GM23248 (cell line): ENCODE data around the gene TBCEL. TPM values are rescaled to one million over a fixed set of nuclear protein-coding genes. Genes with fewer than 3 reads are reported as not detected.

ENCODE experiments used
- DNase-seq: peaks from one replicate; pipeline ENCODE4 v3.0.0-alpha.2; 2015
- H2AFZ ChIP-seq: fragments of 200-600 bp; sonication (generic); 2 replicates; pipeline ENCODE4 v1.6.1; 2016; ENCODE audit warnings: antibody characterized with exemption
- H3F3A ChIP-seq: fragments of 200-600 bp; sonication (generic); 2 replicates; pipeline ENCODE4 v1.6.1; 2016; ENCODE audit warnings: mild to moderate bottlenecking, antibody characterized with exemption, mixed run types; ENCODE audit not compliant: insufficient read depth
- H3K27ac ChIP-seq: fragments of 200-600 bp; sonication (generic); 2 replicates; pipeline ENCODE4 v1.5.1; 2016; ENCODE audit warnings: mild to moderate bottlenecking
- H3K27me3 ChIP-seq: fragments of 200-600 bp; sonication (generic); replicated peaks from 2 replicates; pipeline ENCODE4 v1.6.1; 2016; ENCODE audit warnings: mild to moderate bottlenecking; ENCODE audit not compliant: insufficient read depth
- H3K36me3 ChIP-seq: fragments of 200-600 bp; sonication (generic); 2 replicates; pipeline ENCODE4 v1.6.1; 2016; ENCODE audit warnings: low read depth, mild to moderate bottlenecking
- H3K4me1 ChIP-seq: fragments of 200-600 bp; sonication (generic); 2 replicates; pipeline ENCODE4 v1.6.1; 2016; ENCODE audit warnings: mild to moderate bottlenecking; ENCODE audit not compliant: insufficient read depth
- H3K4me2 ChIP-seq: fragments of 200-600 bp; sonication (generic); one replicate; pipeline ENCODE4 v1.6.1; 2016; ENCODE audit warnings: mild to moderate bottlenecking; ENCODE audit not compliant: unreplicated experiment
- H3K4me3 ChIP-seq: fragments of 200-600 bp; sonication (generic); 2 replicates; pipeline ENCODE4 v1.5.1; 2016; ENCODE audit warnings: mild to moderate bottlenecking
- H3K79me2 ChIP-seq: fragments of 200-600 bp; sonication (generic); 2 replicates; pipeline ENCODE4 v1.6.1; 2016; ENCODE audit warnings: mild to moderate bottlenecking; ENCODE audit not compliant: insufficient read depth
- H3K9ac ChIP-seq: fragments of 200-600 bp; sonication (generic); 2 replicates; pipeline ENCODE4 v1.6.1; 2016; ENCODE audit warnings: mild to moderate bottlenecking
- H3K9me2 ChIP-seq: fragments of 200-600 bp; sonication (generic); 2 replicates; pipeline ENCODE4 v1.6.1; 2016; ENCODE audit warnings: mixed run types, mild to moderate bottlenecking, moderate library complexity; ENCODE audit not compliant: insufficient read depth
- H3K9me3 ChIP-seq: fragments of 200-600 bp; sonication (generic); one replicate; pipeline ENCODE4 v1.6.1; 2017; ENCODE audit warnings: low read depth
- H4K20me1 ChIP-seq: fragments of 200-600 bp; sonication (generic); 2 replicates; pipeline ENCODE4 v1.6.0; 2016; ENCODE audit not compliant: insufficient read depth
- EZH2 ChIP-seq: fragments of 200-600 bp; sonication (generic); IDR thresholded peaks from 2 replicates; pipeline ENCODE4 v1.6.1; 2018; ENCODE audit warnings: antibody characterized with exemption, mild to moderate bottlenecking; ENCODE audit not compliant: insufficient read depth, poor library complexity, severe bottlenecking
- EZH2phosphoT487 ChIP-seq: fragments of 200-600 bp; sonication (generic); IDR thresholded peaks from 2 replicates; pipeline ENCODE4 v1.6.1; 2018; ENCODE audit warnings: antibody characterized with exemption, moderate library complexity, mild to moderate bottlenecking, low read depth; ENCODE audit not compliant: insufficient read depth
- WGBS, 2 experiments: methylation state at CpG; one replicate each; pipeline ENCODE4 v1.1.6; 2015 to 2017; ENCODE audit warnings: low lambda C conversion rate in 2 of 2, low coverage in 1 of 2; ENCODE audit errors: missing lambda C conversion rate in 2 of 2; 5-methylcytosine and 5-hydroxymethylcytosine counted together
- in situ Hi-C: fragments of 300-500 bp; cut with MboI; formaldehyde crosslinking; loops from 2 replicates; pipeline ENCODE4 v1.15.0; 2020
- polyA plus RNA-seq: library from polyadenylated mRNA; unstranded; fragments of >200 nt; fragmentation: Nextera tagmentation; extraction: Ambion mirVana; gene quantifications from 2 replicates; pipeline ENCODE4 v1.2.1, GENCODE V29; 2016
- total RNA-seq: library from RNA; depleted of rRNA; stranded (reverse); fragments of >200 nt; shearing (Covaris generic); gene quantifications from 2 replicates; pipeline ENCODE4 v1.2.3, GENCODE V29; 2014; rRNA removed

Gene TBCEL
- total and polyA plus RNA-seq, 2 experiments from 2014 or later: 13.0 to 27.9 TPM

DNA sequence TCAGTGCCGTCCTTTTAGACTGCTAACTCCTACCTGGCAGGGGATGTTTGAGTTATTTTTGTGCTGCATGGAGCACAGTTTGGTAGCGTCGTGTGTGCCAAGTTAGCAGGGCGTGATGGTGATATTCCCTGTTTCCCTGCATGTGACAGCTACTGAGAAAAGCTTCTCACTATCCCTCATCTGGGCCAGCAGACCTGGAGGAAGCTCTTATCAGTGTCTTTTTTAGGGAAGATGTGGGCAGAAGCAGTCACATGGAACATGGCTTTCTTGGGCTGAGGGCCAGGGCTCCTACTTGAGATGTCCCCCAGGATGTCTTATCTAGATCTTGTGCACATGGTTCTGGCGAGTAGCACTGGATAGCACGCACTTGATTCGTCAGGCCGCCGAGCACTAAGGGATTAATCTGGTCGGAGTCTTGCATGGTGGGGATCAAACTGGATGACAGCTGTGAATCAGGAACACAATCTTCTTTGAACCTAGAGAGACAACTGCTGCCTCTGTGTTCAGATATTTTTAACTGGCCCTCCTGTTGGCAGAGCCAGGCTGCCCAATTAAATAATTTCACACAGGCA, 110.9 kb downstream of the TBCEL start:
- Histone ChIP-seq H3K4me1 (peaks cover 6% of the 10 kb centered on the region; the same call in 1 of the 2 replicates), H4K20me1 (no peaks in the 10 kb centered on the region), H2AFZ (no peak overlapping the region), H3K9me3 (no peaks in the 10 kb centered on the region), H3F3A (peaks cover 6% of the 10 kb centered on the region; the same call in 1 of the 2 replicates), H3K27ac (no peak overlapping the region), H3K79me2 (no peaks in the 10 kb centered on the region), H3K4me2 (no peak overlapping the region), H3K4me3 (no peak overlapping the region), H3K36me3 (no peaks in the 10 kb centered on the region), H3K27me3 (no peaks in the 10 kb centered on the region), H3K9ac (no peak overlapping the region), H3K9me2 (no peaks in the 10 kb centered on the region)
- TF ChIP-seq EZH2 (no peak), EZH2phosphoT487 (no peak)
- DNase-seq: no peak
- 78 to 82% methylated on average over 10 of the region's 10 CpGs for WGBS, 2 experiments
- in situ Hi-C loops: no loop called here

- Histone ChIP-seq H3K27me3 (no peaks in the 10 kb centered on the region), H4K20me1 (no peaks in the 10 kb centered on the region), H3F3A (no peaks in the 10 kb centered on the region), H3K36me3 (no peaks in the 10 kb centered on the region), H3K4me3 (no peak overlapping the region), H2AFZ (no peak overlapping the region), H3K4me1 (no peaks in the 10 kb centered on the region), H3K9me3 (no peaks in the 10 kb centered on the region), H3K9ac (no peak overlapping the region), H3K4me2 (no peak overlapping the region), H3K79me2 (no peaks in the 10 kb centered on the region), H3K27ac (no peak overlapping the region), H3K9me2 (no peaks in the 10 kb centered on the region)
- no peak for DNase-seq
- 82 to 85% methylated on average over 11 of the region's 11 CpGs for WGBS, 2 experiments
- in situ Hi-C loops: no loop called here
- TF ChIP-seq EZH2 (no peak), EZH2phosphoT487 (no peak)
These were observed 113.1 kb downstream of the TBCEL start for GRCh38 chr11:121137005-121137404.

- no peaks in the 10 kb centered on the region for H3K9me3 ChIP-seq
- H3K4me3 ChIP-seq: no peak overlapping the region
- no peaks in the 10 kb centered on the region for H3K4me1 ChIP-seq
- no peaks in the 10 kb centered on the region for H3K9me2 ChIP-seq
- no peaks in the 10 kb centered on the region for H3F3A ChIP-seq
- in situ Hi-C loops: no loop called here
- no peak overlapping the region for H2AFZ ChIP-seq
- 79 to 83% methylated on average over 5 of the region's 5 CpGs for WGBS, 2 experiments
- H3K4me2 ChIP-seq: no peak overlapping the region
- H3K36me3 ChIP-seq: no peaks in the 10 kb centered on the region
- H3K27me3 ChIP-seq: no peaks in the 10 kb centered on the region
- no peaks in the 10 kb centered on the region for H3K79me2 ChIP-seq
- TF ChIP-seq EZH2 (no peak), EZH2phosphoT487 (no peak)
- no peak for DNase-seq
- no peak overlapping the region for H3K27ac ChIP-seq
- H4K20me1 ChIP-seq: no peaks in the 10 kb centered on the region
- H3K9ac ChIP-seq: no peak overlapping the region
These were observed 114.4 kb downstream of the TBCEL start for GRCh38 chr11:121138259-121138658.

DNA sequence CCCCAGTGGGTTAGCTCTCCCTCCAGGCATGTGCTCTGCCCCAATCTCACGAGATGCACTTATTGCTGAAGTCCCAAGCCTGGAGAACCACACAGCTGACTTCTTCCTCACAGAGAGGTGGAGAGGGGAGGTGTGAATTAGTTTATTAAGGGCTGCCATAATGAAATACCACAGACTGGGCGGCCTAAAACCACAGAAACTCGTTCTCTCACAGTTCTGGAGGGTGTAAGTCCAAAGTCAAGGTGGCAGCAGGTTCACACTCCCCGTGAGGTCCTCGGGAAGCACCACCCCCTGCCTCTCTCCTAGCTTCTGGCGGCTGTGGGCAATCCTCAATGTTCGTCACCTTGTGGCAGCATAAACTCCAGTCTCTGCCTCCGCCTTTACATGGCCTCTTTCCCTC, 116.5 kb downstream of the TBCEL start:
- Histone ChIP-seq H3K4me3 (no peak overlapping the region), H3K27me3 (no peaks in the 10 kb centered on the region), H3K79me2 (no peaks in the 10 kb centered on the region), H3K9ac (no peak overlapping the region), H3K9me2 (no peaks in the 10 kb centered on the region), H3F3A (no peaks in the 10 kb centered on the region), H3K27ac (no peak overlapping the region), H3K4me1 (no peaks in the 10 kb centered on the region), H2AFZ (no peak overlapping the region), H3K36me3 (no peaks in the 10 kb centered on the region), H3K9me3 (no peaks in the 10 kb centered on the region), H3K4me2 (no peak overlapping the region), H4K20me1 (no peaks in the 10 kb centered on the region)
- 52 to 55% methylated on average over 8 of the region's 8 CpGs for WGBS, 2 experiments
- DNase-seq: no peak
- in situ Hi-C loops: no loop called here
- TF ChIP-seq EZH2 (no peak), EZH2phosphoT487 (no peak)

Other genes starting within 250 kb of the TBCEL start
- under 0.01 and 1.4 TPM in 2 replicates for gene TECTA, start 77.1 kb downstream of the TBCEL start, total RNA-seq
- gene TECTA, start 77.1 kb downstream of the TBCEL start, polyA plus RNA-seq: 0.08 TPM in 2 replicates